GM03348 (cell line): Measurements from ENCODE around the gene TBX1.

Source experiments
- DNase-seq: peaks from one replicate; pipeline ENCODE4 v3.0.0; 2012; ENCODE audit warnings: low spot score

Gene TBX1

DNA sequence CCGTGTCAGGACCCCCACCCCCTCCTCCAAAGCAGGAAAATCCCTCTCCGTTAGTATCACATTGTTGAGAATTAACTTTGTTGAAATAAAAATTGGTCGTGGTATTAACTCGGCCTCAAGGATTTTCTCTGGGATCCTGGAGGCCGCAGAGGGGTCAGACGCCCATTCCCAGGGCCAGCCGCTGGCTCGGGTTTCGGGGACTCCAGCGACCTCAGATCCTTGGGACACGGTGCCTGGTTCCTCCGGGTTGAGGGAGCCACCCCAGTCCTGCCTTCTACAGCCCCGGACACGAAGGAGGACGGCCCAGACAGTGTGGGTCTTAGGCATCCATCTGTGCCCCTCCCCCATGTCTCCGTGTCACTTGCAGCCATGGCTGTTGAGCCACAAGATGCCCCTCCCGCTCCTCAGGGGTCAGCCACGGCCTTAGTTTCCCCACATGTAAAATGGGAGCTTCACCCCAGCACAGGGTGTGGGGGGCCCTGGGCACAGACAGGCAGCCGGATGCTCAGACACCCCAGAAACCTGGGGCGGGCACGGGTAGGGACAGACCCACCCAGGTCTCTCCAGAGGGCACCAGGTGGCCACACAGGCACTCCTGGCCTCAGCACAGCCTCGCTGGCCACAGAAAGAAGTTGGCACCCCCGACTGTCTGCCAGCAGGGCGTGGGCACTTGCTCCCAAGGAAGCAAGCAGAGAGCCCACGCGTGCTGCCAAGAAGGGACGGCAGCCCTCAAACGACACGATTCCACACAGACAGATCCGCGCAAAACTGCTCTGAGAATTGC, 21.7 kb upstream of the TBX1 start:
- DNase-seq = no peak

DNA sequence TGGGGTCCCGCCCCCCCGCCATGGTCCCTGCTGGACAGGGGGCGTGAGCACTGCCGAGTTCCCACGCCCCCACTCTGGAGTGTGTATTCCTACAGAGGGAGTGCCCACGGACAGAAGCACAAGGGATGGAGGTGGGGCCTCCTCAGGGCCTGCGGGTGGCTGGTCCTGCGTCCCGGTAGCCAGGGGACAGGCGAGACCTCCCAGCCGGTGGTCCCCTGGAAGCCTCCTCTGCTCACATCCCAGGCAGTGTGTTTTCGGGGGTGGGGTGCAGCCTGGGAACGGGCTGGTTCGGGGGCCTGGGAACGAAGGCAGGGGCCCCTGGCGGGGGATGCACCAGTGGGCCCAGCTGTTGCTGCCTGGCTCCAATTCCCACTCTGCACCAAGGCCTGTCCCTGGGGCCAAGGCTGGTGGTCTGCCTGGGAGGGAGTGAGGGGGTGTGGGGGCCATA, 21.1 kb upstream of the TBX1 start:
- DNase-seq = no peak

DNA sequence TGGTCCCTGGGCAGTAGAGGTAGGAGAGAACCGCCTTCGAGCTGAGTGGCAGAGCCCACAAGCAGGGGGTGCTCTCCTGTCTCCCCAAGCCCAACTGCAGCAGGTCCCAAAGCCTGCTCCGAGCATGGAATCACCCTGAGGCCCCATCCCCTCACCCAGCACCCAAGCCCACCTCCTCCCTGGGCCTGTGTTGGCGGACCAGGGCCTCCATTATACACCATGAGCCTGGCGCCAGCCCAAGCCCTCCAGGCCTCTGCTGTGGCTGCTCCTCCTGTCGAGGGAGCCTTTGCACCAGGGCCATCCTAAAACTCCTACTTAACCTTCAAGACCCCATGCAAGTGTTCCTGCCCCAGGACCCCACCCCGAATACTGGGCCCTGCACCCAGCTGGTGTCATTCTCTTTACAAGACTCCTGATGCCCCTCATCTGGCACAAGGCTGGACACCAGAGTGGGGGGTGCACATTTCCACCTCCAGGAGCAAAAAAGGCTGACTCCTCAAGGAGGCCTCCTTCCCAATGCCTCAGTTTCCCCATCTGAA, 20.6 kb upstream of the TBX1 start:
- DNase-seq = no peak

DNA sequence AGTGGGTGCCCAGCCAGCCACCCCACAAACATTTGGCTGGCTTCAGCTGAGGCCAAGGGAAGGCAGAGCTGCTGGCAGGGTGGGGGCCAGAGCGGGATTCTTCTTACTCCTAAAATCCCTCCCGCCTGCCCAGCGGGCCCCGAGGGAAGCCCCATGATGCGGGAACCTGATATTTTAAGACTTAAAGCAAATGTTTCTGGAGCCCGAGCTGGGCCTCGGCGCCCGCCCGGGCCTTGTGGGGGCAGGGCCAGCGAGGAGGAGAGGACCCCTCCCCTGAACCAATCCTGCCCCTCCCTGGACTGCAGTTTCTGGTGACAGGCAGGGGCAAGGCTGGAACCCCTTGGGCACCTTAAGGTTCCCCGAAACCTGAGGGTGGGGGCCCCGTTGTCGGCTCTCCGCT, 20.0 kb upstream of the TBX1 start:
- no peak for DNase-seq

GRCh38 chr22:19741053-19741452, 19.5 kb upstream of the TBX1 start:
- DNase-seq = no peak

DNA sequence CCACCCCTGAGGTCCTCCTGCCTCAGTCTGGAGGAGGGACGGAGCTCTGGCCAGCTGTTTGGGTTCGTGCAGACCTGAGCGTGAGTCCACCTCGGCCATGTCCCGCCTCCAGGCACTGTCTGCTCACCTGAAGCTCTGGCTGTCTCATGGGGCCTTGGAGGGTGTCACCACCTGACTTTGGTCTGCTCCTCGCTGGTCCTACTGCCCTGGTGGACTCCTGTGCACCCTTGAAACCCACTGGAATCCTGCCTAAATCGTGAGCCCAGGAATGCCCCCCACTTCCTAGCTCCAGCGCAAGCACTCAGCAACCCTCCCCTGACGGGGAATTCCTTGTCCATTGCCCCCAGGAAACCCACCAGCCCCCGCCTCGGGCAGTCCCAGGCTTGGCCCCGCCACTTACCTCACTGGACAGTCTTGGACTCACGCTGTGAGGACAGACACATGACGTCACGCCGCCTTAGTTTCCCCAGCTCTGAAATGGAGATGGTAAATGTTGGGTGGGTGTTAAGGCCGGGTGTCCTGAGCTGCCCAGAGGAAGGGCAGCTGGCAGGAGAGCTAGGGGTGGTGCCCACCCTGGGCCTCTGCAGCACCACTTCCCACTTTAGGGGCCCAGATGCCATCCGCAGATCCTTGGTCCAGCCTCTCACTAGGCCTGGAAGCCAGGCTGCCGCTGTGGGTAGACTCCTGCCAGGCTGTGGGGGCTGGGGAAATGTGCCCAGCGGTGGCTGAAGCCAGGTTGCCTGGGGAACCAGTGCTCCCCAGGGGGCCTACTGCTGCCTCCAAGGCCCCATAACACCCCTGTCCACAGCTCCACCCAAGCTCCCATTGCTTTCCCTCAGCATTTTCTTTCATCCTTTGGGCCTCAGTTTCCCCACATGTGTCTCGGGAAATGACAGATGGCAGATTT, 18.2 kb upstream of the TBX1 start:
- no peak for DNase-seq

DNA sequence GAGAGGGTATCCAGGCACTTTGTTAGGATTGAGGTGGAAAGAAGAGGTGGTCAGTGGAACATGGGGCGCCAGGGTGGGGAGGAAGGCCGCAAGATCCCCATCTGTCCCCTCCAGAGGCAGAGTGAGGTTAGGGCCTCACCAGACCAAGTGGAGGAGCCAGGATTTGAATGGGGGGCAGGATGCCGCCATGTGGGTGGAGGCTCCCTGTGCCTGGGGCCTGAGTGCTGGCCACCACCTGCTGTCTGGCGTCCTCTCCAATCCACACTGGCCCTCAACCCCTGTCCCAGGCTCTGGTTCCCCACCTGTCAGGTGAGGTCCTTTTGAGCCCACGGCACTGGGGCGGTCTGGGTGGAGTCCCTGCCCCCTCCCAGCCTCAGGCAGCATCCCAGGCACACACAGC, 17.5 kb upstream of the TBX1 start:
- no peak for DNase-seq

DNA sequence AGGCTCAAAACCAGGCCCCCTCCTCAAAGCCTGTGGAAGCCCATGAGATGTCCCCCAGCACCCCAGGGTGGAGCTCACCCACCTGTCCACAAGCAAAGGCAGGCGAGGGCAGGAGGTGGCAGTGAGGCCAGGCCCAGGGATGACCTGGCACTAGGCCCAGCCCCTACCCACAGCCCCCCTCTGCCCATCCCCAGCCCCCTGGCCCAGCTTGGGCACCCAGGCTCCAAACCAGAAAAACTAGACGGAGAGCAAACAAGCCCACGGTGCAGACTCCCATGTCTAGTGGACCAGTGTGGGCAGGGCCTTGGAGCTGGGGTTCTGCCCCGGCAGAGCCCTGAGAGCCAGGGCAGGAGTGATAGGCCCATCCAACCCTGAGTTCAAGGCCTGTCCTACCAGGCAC, 16.9 kb upstream of the TBX1 start:
- no peak for DNase-seq

GRCh38 chr22:19744350-19745006, 16.1 kb upstream of the TBX1 start:
- DNase-seq = no peak

DNA sequence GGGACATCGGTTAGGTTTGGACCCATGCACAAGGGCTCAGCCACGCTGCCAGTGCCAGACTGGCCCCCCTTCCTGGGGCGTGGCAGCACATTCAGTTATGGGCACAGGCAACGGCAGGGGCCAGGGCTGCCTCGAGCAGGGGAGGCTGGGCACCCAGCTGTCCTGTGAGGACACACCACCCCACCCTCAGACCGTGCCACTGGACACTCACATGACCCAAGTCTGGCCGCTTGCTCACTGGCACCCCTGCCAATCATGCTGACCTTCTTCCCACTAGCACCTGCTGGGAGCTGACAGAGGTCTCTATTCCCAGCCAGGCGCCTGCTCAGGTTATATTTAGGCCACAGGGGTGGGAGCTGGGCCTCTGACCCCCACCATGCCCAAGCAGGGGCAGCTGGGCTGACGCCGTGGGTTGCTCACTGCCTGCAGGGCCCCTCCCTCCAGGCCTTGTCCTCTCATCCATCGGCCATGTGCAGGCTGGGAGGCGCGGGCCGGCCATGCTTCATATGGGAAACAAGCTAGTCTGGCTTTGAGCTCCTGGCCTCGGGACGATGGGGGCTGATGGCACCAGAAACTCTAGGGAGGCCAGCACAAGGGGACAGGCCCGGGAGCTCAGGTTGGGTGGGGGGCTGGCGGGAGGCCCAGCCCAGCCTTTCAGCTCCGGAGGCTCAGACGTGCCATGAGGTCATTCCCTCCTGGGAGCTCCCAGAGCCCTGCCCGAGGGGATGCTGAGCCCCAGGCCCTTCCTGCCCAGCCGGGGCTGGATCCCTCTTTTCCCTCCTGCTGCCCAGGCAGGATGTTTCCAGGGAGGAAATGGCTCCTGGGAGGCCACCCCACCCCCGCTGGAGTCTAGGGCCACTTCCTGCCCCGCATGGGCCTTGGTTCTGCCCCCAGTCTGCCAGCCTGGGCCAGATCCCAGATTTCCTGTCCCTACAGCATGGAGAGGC, 15.2 kb upstream of the TBX1 start:
- no peak for DNase-seq

- DNase-seq = no peak
Measured at GRCh38 chr22:19746726-19747125, 13.9 kb upstream of the TBX1 start.

- no peak for DNase-seq
Measured at GRCh38 chr22:19747551-19747950, 13.0 kb upstream of the TBX1 start.

DNA sequence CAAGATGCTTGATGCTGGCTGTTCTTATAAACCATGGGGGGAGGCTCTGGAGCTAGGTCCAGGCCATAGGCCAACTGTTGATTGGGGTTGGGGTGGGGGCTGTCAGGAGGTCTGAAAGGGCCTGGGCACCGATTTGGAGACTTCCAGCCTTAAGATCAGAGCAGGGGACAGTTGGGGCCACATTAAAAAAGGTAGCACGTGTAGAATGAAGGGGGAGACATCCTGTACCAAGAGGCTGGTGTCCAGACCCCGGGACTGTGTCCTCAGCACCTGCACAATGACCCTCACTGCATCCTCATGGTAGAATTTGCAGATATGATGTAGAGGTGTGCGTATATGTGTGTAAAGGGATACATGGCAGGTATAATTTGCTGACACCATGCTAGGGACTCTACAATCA, 12.4 kb upstream of the TBX1 start:
- no peak for DNase-seq

- DNase-seq = no peak
Measured at GRCh38 chr22:19748991-19749664, 11.4 kb upstream of the TBX1 start.

- DNase-seq = no peak
Measured at GRCh38 chr22:19749876-19750275, 10.7 kb upstream of the TBX1 start.

DNA sequence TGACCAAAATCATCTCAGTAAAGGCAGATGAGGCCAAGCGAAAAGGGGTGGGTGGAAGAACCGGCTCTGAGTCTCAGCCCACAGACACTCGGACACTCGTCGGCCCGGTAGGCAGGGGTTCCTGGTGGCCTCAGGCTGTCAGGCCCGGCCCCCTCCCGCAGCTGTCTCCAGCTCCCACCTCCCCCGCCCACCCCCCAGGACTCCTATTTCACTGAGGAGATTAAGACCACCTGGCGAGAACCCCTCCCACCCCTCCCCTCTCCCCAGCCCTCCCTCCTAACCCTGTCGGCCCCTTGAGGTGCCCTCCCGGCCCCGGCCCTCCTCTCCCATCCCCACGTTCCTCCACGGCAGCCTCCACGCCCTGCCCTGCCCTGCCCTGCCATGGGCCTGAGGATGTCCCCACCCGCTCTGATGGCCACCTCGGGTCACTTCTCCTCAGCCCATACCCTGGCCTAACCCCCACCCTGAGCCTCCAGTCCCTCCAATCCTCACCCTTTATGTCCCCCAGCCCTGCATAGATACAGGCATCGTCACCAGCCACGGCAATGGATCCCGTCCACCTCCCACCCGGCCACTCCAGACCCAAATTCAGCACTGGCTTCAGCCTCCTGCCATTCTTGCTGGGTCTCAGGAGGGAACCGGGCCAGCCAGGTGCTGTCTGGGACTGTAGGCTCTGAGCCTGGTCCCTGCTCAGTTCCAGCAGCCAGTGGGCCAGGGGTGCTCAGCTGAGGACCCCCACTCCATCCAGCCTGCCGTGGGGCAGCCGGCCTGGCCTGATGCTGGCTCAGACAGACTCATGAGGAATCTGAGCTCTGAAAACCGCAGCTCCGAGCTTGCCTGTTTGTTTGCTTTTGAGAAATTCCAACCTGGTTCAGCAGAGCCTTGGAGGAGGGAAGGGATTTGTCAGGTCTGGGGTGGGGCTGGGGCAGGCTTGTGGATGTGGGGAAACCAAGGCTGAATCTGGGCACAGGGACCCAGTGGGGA, 9.8 kb upstream of the TBX1 start:
- DNase-seq = no peak

DNA sequence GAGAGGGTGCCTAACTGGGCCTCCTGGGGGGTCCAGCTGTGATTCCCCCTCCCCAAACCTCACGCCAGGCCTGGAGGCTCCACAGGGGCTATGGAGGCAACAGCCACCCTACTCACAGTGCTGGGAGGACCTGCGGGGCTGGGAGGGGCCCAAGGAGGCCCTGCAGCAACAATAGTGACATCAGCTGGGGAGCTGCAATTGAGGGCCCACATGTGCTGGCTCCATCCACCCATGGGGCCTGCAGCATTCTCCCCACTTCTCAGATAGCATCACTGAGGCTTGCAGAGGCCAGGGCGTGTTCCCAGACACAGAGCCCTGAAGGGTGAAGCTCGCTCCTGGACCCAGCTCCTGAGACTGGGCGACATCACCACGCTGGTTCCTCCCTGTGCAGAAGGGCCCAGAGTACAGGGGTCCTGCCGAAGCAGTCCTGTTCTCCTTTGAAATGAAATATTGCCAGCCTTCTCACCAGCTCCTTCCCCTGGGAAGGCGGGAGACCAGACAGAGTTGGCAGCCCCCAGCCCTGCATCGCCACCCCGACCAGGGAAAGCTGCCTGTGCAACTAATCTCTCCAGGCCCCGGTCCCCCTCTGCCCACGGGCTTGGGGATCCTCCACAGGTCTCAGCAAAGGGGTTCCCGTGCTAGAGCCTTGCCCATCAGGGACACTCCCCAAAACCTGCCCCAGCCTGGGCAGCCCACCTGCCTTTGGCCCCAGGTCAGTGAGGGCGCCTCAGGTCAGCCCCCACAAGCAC, 8.9 kb upstream of the TBX1 start:
- no peak for DNase-seq

DNA sequence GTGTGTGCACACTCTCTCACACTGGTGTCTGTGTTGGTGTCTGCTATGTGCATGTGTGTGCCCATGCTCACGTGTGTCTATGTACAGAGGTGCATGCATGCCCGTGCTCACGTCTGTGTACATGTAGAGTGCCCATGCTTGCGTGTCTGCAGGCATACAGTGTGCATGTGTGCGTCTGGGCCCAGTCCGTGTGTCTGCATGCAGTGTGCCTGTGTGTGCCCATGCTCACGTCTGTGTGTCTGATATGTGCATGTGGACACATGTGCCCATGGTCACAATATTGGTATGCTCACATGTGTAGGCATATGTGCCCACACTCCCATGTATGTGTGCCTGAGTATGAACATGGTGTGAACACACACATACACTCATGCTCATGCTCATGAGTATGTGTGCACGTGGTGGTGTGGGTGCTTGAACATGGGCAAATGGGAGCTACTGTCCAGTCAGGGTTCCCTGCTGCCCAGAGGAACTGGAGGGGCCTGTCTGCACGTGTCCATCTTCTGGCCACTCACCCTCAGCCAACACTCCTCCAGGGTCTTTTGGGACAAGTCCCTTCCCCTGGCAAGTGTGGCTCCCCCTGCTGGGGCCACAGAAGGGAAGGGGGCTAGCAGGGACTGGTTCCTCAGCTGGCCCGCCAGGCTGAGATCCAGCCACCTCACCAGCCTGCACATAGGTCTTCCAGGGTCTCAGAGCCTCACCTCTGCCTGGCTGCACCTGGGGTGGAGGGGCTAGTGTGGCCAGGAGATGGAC, 7.3 kb upstream of the TBX1 start:
- DNase-seq = no peak
